Measurements from ENCODE around the gene PRTN3.
"Not testable (repeated sequence)": the region's sequence is repeated elsewhere in the genome, so short reads cannot be mapped to it uniquely, and the experiment has no call there.

PRTN3 gene

DNA sequence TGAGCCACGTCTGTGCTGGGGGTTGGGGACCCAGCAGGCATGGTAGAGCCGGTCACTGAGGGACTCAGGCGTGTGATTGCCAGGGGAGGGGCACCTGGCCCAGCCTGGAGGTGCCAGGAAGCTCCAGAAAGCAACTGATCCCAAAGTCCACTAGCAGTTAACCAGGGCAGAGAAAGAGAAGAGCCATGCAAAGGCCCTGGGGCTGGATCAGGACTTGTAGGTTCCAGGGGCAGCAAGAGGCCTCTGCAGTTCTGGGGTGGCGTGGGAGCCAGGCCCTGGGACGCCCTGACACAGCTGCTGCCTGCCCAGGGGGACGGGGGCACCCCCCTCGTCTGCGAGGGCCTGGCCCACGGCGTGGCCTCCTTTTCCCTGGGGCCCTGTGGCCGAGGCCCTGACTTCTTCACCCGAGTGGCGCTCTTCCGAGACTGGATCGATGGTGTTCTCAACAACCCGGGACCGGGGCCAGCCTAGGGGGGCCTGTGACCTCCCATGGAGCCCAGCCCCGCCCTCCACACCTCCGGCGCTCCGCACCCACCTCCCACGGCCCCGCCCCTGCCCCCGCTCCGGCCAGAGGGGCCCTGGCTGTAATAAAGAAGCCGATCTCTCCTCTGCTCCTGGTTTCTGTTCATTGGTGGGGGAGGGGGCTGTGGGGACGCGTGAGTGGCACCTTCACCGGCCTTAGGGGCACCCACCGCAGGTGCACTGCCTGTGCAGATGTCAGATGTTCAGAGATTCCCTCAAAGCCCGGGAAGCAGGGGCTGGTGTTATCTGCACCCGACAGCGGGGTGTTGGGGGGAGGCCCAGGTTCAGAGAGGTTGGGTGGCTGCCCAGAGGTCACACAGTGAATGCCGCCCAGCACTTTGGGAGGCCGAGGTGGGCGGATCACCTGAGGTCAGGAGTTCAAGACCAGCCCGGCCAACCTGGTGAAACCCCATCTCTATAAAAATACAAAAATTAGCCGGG is 9.1 kb upstream of the PRTN3 start:
- ChIA-PET CTCF (no interaction called here), POLR2A (no interaction called here)
- no peak for TF ChIP-seq BHLHE40 (IDR thresholded peaks at IDR 0.05; ENCODE audit: borderline replicate concordance)
- DNase-seq (ENCODE audit: extremely low spot score): no peak

DNA sequence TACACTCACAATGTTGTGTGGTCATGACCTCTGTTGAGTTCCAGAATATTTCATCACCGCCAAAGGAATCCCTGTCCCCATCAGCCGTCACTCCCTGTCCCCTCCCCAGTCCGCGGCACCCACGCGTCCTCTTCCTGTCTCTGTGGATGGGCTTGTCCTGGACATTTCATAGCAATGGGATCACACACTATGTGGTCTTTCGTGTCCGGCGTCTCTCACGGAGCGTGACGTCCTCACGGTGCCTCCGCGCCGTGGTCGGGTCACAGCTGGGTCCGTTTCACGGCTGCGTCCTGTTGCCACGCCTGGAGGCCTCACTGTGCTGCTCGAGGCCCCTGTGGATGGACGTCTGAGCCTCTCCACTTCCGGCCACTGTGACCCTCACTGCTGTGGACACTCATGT is 6.6 kb upstream of the PRTN3 start:
- DNase-seq (ENCODE audit: extremely low spot score): no peak
- CTCF ChIA-PET: no interaction called here
- POLR2A ChIA-PET: no interaction called here
- no peak for TF ChIP-seq ZNF384 (IDR thresholded peaks at IDR 0.05)
- TF ChIP-seq ELF4 (IDR thresholded peaks at IDR 0.05): no peak
- TF ChIP-seq SP1 (IDR thresholded peaks at IDR 0.05): no peak
- TF ChIP-seq FOXA1 (IDR thresholded peaks at IDR 0.05): no peak
- TF ChIP-seq L3MBTL2 (conservative IDR thresholded peaks at IDR 0.05): no peak
- no peak for TF ChIP-seq FOXK2 (IDR thresholded peaks at IDR 0.05)
- no peak for TF ChIP-seq ARNT (IDR thresholded peaks at IDR 0.05)
- TF ChIP-seq PKNOX1 (IDR thresholded peaks at IDR 0.05): no peak
- no peak for TF ChIP-seq SUZ12 (IDR thresholded peaks at IDR 0.05)
- TF ChIP-seq FOXM1 (IDR thresholded peaks at IDR 0.05; ENCODE audit: borderline replicate concordance): no peak
- no peak for TF ChIP-seq LEF1 (IDR thresholded peaks at IDR 0.05; ENCODE audit: borderline replicate concordance)

DNA sequence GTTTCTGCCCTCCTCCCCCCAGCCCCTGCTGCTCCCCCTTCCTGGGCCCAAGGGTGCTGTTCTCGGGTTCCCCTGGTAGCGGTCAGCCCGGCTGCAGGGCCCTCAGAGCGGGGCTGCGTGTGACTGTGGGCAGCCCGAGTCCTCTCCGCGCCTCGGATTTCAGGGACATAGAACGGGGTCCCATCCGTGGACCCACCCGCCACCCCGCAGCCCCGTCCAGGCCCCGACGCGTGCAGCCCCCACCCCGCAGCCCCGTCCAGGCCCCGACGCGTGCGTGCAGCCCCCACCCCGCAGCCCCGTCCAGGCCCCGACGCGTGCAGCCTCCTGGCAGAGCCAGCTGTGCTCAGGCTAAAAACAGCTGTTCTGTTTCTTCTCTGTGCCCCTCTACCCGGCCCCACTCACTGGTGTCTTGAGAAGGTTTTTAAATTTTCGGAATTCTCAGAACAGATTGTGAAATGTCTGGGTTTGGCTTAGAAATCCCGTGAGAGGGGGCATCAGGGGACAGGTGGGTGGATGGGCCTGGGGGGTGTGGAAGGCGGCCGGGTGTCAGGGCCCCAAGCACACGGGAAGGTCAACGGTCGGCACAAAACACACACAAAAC is 5.5 kb upstream of the PRTN3 start:
- ChIA-PET POLR2A (no interaction called here), CTCF (no interaction called here)
- TF ChIP-seq BHLHE40 (IDR thresholded peaks at IDR 0.05; ENCODE audit: borderline replicate concordance): no peak
- no peak for TF ChIP-seq FOXA1 (IDR thresholded peaks at IDR 0.05)
- TF ChIP-seq ELF4 (IDR thresholded peaks at IDR 0.05): no peak
- DNase-seq (ENCODE audit: extremely low spot score): no peak

DNA sequence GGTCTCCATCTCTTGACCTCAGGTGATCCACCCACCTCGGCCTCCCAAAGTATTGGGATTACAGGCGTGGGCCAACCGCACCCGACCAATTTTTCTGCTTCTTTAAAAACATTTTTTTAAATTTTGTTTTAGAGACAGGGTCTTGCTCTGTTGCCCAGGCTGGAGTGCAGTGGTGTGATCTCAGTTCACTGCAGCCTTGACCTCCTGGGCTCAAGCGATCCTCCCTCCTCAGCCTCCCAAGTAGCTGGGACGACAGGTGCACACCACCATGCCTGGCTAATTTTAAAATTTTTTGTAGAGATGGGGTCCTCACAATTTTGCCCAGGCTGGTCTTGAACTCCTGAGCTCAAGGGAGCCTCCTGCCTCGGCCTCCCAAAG is 2.0 kb downstream of the PRTN3 start:
- CTCF ChIA-PET: interaction anchor here (0.5 to 0.7 kb wide), 2 partner anchors 72 to 398 kb away, joined by 3 to 6 read pairs; no protein-coding TSS in a partner anchor
- POLR2A ChIA-PET: interaction anchor here (0.7 kb wide), 1 partner anchor 54 kb away, joined by 3 read pairs; no protein-coding TSS in a partner anchor
- not testable (repeated sequence) for DNase-seq (ENCODE audit: extremely low spot score)

- POLR2A ChIA-PET: interaction anchor here (0.7 kb wide), 1 partner anchor 54 kb away, joined by 3 read pairs; no protein-coding TSS in a partner anchor
- no peak for DNase-seq (ENCODE audit: extremely low spot score)
- CTCF ChIA-PET: interaction anchor here (0.5 kb wide), 1 partner anchor 72 kb away, joined by 3 read pairs; no protein-coding TSS in a partner anchor
- peak; percentile 84 for TF ChIP-seq L3MBTL2 (conservative IDR thresholded peaks at IDR 0.05)
- TF ChIP-seq FOXK2 (IDR thresholded peaks at IDR 0.05): no peak
These were observed 2.5 kb downstream of the PRTN3 start for GRCh38 chr19:843180-843835.

DNA sequence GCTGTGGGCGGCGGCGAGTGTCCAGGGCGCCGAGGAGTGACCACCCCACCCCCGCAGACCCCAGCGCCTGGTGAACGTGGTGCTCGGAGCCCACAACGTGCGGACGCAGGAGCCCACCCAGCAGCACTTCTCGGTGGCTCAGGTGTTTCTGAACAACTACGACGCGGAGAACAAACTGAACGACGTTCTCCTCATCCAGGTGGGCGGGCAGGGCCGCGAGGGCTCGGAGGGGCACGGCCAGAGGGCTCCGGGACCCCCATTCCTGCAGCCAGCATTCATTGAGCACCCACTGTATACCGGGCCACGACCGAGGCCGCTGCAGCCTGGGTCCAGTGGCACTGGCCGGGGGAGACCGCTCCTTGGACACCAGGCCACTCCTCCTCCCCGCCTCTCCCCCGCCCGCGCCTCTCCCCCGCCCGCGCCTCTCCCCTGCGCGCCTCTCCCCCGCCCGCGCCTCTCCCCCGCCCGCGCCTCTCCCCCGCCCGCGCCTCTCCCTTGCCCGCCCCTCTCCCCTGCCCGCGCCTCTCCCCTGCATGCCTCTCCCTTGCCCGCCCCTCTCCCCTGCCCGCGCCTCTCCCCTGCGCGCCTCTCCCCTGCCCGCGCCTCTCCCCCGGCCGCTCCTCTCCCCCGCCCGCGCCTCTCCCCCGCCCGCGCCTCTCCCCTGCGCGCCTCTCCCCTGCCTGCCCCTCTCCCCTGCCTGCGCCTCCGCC is 3.2 kb downstream of the PRTN3 start:
- no peak for TF ChIP-seq NFRKB (IDR thresholded peaks at IDR 0.05)
- no peak for TF ChIP-seq FOXA1 (IDR thresholded peaks at IDR 0.05)
- TF ChIP-seq L3MBTL2 (conservative IDR thresholded peaks at IDR 0.05): no peak
- TF ChIP-seq TARDBP (IDR thresholded peaks at IDR 0.05): no peak
- no peak for TF ChIP-seq LEF1 (IDR thresholded peaks at IDR 0.05; ENCODE audit: borderline replicate concordance)
- no peak for TF ChIP-seq FOXK2 (IDR thresholded peaks at IDR 0.05)
- TF ChIP-seq ZNF384 (IDR thresholded peaks at IDR 0.05): no peak
- no peak for TF ChIP-seq CTBP1 (IDR thresholded peaks at IDR 0.05; ENCODE audit: borderline replicate concordance)

DNA sequence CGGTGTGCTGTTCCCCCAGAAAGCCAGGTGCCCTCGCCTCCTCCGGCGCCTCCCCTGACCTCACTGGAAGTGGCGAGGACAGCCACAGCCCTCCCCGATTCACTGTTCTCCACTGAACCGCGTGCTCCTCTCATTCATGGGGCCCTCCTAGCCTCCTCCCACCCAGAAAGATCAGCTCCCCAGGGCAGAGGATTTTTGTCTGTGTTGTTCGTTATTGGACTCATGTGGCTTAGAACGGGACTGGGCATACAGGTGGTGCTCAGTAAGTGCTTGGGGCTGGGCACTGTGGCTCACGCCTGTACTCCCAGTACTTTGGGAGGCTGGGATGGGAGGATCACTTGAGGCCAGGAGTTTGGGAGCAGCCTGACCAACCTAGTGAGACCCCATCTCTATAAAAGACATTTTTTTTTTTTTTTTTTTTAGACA is 3.8 kb downstream of the PRTN3 start:
- no peak for DNase-seq (ENCODE audit: extremely low spot score)
- ChIA-PET CTCF (no interaction called here), POLR2A (no interaction called here)
- TF ChIP-seq FOXK2 (IDR thresholded peaks at IDR 0.05): no peak
- no peak for TF ChIP-seq FOXA1 (IDR thresholded peaks at IDR 0.05)
- TF ChIP-seq TARDBP (IDR thresholded peaks at IDR 0.05): no peak
- TF ChIP-seq ZNF384 (IDR thresholded peaks at IDR 0.05): peak; percentile 59
- TF ChIP-seq CTBP1 (IDR thresholded peaks at IDR 0.05; ENCODE audit: borderline replicate concordance): no peak
- no peak for TF ChIP-seq LEF1 (IDR thresholded peaks at IDR 0.05; ENCODE audit: borderline replicate concordance)
- no peak for TF ChIP-seq ELF4 (IDR thresholded peaks at IDR 0.05)
- TF ChIP-seq BHLHE40 (IDR thresholded peaks at IDR 0.05; ENCODE audit: borderline replicate concordance): no peak

More for the DNA sequence above, 3.2 kb downstream of the PRTN3 start:
- CTCF ChIA-PET: no interaction called here
- no peak for DNase-seq (ENCODE audit: extremely low spot score)
- POLR2A ChIA-PET: no interaction called here
